KMS-11 (cell line): Measurements from ENCODE around the gene RAB40C.

Experiments used
- H2AFZ ChIP-seq: fragments of 200-600 bp; sonication (generic); 2 replicates; pipeline ENCODE4 v1.6.1; 2016; ENCODE audit warnings: antibody characterized with exemption, mixed run types, low read depth
- H3K27ac ChIP-seq: fragments of 200-600 bp; sonication (generic); 2 replicates; pipeline ENCODE4 v1.6.1; 2016; ENCODE audit warnings: mild to moderate bottlenecking, mixed run types
- H3K27me3 ChIP-seq: fragments of 200-600 bp; sonication (generic); 2 replicates; pipeline ENCODE4 v1.6.1; 2017; ENCODE audit warnings: mild to moderate bottlenecking, low read depth, mixed run types, moderate library complexity; ENCODE audit not compliant: insufficient read depth
- H3K36me3 ChIP-seq: fragments of 200-600 bp; sonication (generic); 2 replicates; pipeline ENCODE4 v1.6.1; 2017; ENCODE audit warnings: mild to moderate bottlenecking, mixed run types; ENCODE audit not compliant: insufficient read depth
- H3K4me1 ChIP-seq: fragments of 200-600 bp; sonication (generic); 2 replicates; pipeline ENCODE4 v1.6.1; 2016; ENCODE audit warnings: mild to moderate bottlenecking, low read depth, mixed run types; ENCODE audit not compliant: poor library complexity, severe bottlenecking
- H3K4me2 ChIP-seq: fragments of 200-600 bp; sonication (generic); 2 replicates; pipeline ENCODE4 v1.7.0; 2016; ENCODE audit warnings: mild to moderate bottlenecking, mixed run types
- H3K4me3 ChIP-seq: fragments of 200-600 bp; sonication (generic); IDR thresholded peaks from 2 replicates; pipeline ENCODE4 v1.6.1; 2017; ENCODE audit warnings: low read depth, low read length, mixed read lengths; ENCODE audit not compliant: insufficient read depth
- H3K79me2 ChIP-seq: fragments of 200-600 bp; sonication (generic); 2 replicates; pipeline ENCODE4 v1.6.1; 2016; ENCODE audit warnings: low read depth, mixed run types; ENCODE audit not compliant: insufficient read depth
- H3K9ac ChIP-seq: fragments of 200-600 bp; sonication (generic); 2 replicates; pipeline ENCODE4 v1.6.1; 2016; ENCODE audit warnings: mild to moderate bottlenecking, mixed run types
- H4K20me1 ChIP-seq: fragments of 200-600 bp; sonication (generic); 2 replicates; pipeline ENCODE4 v1.6.1; 2016; ENCODE audit warnings: mild to moderate bottlenecking, mixed run types; ENCODE audit not compliant: insufficient read depth
- TF ChIP-seq, protein P1 (sequence below): fragments of 200-600 bp; sonication (generic); conservative IDR thresholded peaks from 2 replicates; pipeline ENCODE4 v1.6.1; 2017; ENCODE audit warnings: low read depth, mild to moderate bottlenecking, antibody characterized with exemption, low read length, moderate library complexity, mixed read lengths

The RAB40C gene

DNA sequence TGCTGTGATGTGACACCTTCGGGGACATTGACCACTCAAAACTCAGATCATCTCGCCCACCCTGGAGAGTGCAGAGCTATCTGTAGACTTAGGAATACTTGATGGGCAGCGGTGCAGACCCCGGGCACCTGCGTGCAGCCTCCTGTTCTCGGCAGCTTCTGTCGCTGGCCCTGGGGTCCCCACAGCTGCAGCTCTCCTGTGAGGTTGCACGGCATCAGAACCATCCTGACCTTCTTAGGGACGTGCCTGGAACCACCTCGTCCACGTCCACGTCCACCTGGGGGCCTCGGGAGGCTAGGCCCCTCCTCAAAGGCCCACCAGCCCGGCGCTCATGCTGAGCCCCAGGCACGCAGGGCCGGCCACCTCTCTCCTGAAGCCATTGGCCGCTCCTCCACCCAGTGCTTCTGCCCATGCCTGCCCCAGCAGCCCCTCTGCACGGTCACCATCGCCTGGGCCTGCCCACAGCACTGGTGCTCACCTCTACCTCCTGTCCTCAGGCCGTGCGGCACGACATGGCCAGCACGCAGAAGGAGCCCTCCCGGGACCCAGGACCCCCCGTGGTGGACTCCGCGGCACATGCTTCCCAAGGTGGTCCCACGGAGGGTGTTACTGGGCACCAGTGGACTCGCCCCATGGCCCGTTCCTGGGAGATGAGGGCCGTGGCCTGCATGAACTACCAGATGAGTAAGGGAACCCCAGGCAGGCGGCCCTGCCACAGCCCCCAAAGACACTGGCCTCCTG, 38.6 kb downstream of the RAB40C start:
- H3K4me3 ChIP-seq: no peak overlapping the region
- H3K4me1 ChIP-seq: no peaks in the 10 kb centered on the region
- no peak overlapping the region for H2AFZ ChIP-seq
- no peaks in the 10 kb centered on the region for H3K27me3 ChIP-seq
- H3K79me2 ChIP-seq: no peaks in the 10 kb centered on the region
- no peak overlapping the region for H3K27ac ChIP-seq
- TF ChIP-seq, protein P1, sequence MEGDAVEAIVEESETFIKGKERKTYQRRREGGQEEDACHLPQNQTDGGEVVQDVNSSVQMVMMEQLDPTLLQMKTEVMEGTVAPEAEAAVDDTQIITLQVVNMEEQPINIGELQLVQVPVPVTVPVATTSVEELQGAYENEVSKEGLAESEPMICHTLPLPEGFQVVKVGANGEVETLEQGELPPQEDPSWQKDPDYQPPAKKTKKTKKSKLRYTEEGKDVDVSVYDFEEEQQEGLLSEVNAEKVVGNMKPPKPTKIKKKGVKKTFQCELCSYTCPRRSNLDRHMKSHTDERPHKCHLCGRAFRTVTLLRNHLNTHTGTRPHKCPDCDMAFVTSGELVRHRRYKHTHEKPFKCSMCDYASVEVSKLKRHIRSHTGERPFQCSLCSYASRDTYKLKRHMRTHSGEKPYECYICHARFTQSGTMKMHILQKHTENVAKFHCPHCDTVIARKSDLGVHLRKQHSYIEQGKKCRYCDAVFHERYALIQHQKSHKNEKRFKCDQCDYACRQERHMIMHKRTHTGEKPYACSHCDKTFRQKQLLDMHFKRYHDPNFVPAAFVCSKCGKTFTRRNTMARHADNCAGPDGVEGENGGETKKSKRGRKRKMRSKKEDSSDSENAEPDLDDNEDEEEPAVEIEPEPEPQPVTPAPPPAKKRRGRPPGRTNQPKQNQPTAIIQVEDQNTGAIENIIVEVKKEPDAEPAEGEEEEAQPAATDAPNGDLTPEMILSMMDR: no peak
- H3K4me2 ChIP-seq: no peak overlapping the region
- no peak overlapping the region for H3K9ac ChIP-seq
- no peaks in the 10 kb centered on the region for H4K20me1 ChIP-seq
- H3K36me3 ChIP-seq: no peaks in the 10 kb centered on the region

DNA sequence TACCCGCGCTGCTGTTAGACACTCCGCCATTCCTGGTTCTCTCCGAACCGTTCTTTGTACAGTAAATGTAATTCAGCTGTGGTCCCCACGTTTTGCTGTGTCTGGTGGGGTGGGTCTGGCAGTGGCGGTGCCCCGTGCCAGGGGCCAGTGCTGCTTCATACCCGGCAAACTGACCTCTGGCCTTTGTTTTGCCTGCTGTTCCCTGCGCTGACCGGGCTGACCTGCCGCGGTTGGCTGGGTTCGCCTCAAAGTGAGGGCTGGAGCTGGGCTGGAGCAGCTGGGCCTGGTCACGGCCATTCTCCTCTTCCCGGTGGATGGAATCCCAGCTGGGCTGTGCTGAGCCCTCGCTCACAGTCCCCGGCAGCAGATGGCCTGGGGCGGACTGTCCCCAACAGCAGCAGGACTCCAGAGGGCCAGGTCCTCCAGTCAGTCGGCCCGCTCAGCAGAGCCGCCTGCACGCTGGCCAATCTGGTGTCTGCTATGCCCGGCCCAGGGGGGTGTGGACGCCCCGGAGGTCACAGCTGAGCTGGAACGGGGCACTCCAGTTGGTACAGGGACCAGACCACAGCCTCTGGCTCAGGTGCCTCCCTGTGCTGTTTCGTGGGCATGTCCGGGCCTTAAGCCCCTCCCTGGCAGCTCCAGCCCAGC, 39.4 kb downstream of the RAB40C start:
- no peak overlapping the region for H2AFZ ChIP-seq
- H3K4me2 ChIP-seq: no peak overlapping the region
- H3K9ac ChIP-seq: no peak overlapping the region
- H3K36me3 ChIP-seq: no peaks in the 10 kb centered on the region
- TF ChIP-seq, protein P1: no peak
- H4K20me1 ChIP-seq: no peaks in the 10 kb centered on the region
- no peaks in the 10 kb centered on the region for H3K27me3 ChIP-seq
- no peak overlapping the region for H3K27ac ChIP-seq
- no peaks in the 10 kb centered on the region for H3K4me1 ChIP-seq
- H3K4me3 ChIP-seq: no peak overlapping the region
- H3K79me2 ChIP-seq: no peaks in the 10 kb centered on the region; the same call in 1 of the 2 replicates

DNA sequence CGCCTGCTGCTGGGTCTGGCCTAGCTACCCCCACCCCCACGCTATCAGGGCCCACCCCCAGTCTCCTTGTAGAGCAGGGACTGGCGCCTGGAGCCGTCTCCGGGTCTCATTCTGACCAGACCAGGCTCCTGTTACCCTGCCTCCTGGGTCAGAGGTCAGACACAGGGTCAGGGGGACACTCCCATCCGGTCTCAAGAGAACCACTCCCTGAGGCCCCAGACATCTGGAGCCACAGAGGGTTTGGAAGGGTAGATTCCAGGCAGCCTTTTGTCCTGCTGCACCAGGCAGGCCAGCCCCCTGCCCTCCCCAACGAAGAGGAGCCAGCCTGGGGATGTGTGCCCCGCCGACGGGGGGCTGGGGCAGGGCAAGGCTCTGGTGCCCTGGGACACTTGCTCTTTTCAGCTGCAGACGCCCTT, 40.0 kb downstream of the RAB40C start:
- TF ChIP-seq, protein P1: no peak
- peaks cover 2% of the 10 kb centered on the region; the same call in 1 of the 2 replicates for H3K79me2 ChIP-seq
- H4K20me1 ChIP-seq: no peaks in the 10 kb centered on the region
- no peak overlapping the region for H3K27ac ChIP-seq
- no peaks in the 10 kb centered on the region; the same call in 1 of the 2 replicates for H3K36me3 ChIP-seq
- H2AFZ ChIP-seq: no peak overlapping the region
- no peaks in the 10 kb centered on the region for H3K27me3 ChIP-seq
- H3K4me2 ChIP-seq: no peak overlapping the region
- no peak overlapping the region for H3K9ac ChIP-seq
- H3K4me3 ChIP-seq: no peak overlapping the region
- peaks cover 3% of the 10 kb centered on the region for H3K4me1 ChIP-seq

DNA sequence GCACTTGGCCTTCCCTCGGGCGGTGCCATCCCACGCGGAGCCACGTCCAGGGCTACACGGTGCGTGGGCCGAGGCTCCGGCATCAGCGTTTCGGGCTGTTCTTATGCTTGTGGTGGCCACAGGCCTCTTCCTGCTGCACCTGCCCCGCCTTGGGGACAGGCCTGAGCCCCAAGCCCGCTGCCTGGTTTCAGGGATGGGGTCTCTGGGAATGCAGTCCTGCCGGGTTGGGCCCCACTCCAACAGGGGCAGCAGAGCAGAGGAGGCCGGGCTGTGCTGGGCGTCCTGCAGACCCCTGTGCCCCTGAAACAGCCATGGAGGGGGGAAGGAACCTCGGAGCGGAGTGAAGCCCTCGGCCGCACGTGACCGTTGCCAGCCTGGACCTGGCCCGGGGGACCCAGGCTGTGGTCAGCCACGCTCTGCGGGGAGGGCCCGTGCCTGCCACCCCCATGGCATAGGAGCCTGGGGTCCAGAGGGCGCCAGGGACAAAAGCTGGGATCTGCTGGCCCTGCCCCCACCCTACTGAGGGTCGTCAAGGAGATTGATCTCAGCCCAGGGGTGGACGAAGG, 40.5 kb downstream of the RAB40C start:
- Histone ChIP-seq H3K4me2 (no peak overlapping the region), H3K4me3 (no peak overlapping the region), H2AFZ (no peak overlapping the region), H3K36me3 (no peaks in the 10 kb centered on the region; the same call in 1 of the 2 replicates), H3K79me2 (peaks cover 6% of the 10 kb centered on the region; the same call in 1 of the 2 replicates), H3K27ac (no peak overlapping the region), H4K20me1 (no peaks in the 10 kb centered on the region), H3K4me1 (peaks cover 3% of the 10 kb centered on the region), H3K9ac (no peak overlapping the region), H3K27me3 (no peaks in the 10 kb centered on the region)
- TF ChIP-seq, protein P1: no peak
